ENCODE results near the gene KLK8. TPM values are rescaled to one million over a fixed set of nuclear protein-coding genes. Genes with fewer than 3 reads are reported as not detected.
A peak's percentile ranks its signal among the peaks of the same experiment; 100 is the strongest.
"Not testable (repeated sequence)": the region's sequence is repeated elsewhere in the genome, so short reads cannot be mapped to it uniquely, and the experiment has no call there.

Gene KLK8
- total and polyA plus RNA-seq, 3 experiments from 2014 or later: not detected

GRCh38 chr19:50977626-50978025 is 23.8 kb downstream of the KLK8 start:
- no peak for DNase-seq
- no peaks in the 10 kb centered on the region for H3K27me3 ChIP-seq (ENCODE audit: insufficient read depth, low read length, poor library complexity, severe bottlenecking)
- no peak overlapping the region for H3K27ac ChIP-seq (ENCODE audit: low read depth, low read length)
- Mint-ChIP-seq H3K27me3 (peaks cover 23 to 62% of the 10 kb centered on the region in 2 donors), H3K4me1 (no peaks in the 10 kb centered on the region), H3K36me3 (no peaks in the 10 kb centered on the region), H3K4me3 (no peak overlapping the region), H3K27ac (no peak overlapping the region), H3K9me3 (peaks cover 0 to 7% (median 0%) of the 10 kb centered on the region in 5 donors)
- no peak overlapping the region for H3K4me3 ChIP-seq (ENCODE audit: low read length)
- no peaks in the 10 kb centered on the region for H3K9me3 ChIP-seq (ENCODE audit: low read length)
- POLR2A ChIA-PET: no interaction called here
- no peaks in the 10 kb centered on the region for H3K4me1 ChIP-seq (ENCODE audit: insufficient read depth, low read length)
- H3K36me3 ChIP-seq (ENCODE audit: insufficient read depth, low read length): no peaks in the 10 kb centered on the region
- CTCF ChIA-PET: no interaction called here

- Mint-ChIP-seq H3K9me3 (peaks cover 0 to 7% (median 0%) of the 10 kb centered on the region in 5 donors), H3K4me1 (no peaks in the 10 kb centered on the region), H3K4me3 (no peak overlapping the region), H3K27ac (peak overlapping the region in 1 of 8 donors; percentile 7), H3K27me3 (peaks cover 20 to 58% of the 10 kb centered on the region in 2 donors), H3K36me3 (no peaks in the 10 kb centered on the region)
- H3K36me3 ChIP-seq (ENCODE audit: insufficient read depth, low read length): no peaks in the 10 kb centered on the region
- POLR2A ChIA-PET: no interaction called here
- DNase-seq: no peak
- no peaks in the 10 kb centered on the region for H3K4me1 ChIP-seq (ENCODE audit: insufficient read depth, low read length)
- no peak overlapping the region for H3K27ac ChIP-seq (ENCODE audit: low read depth, low read length)
- no peaks in the 10 kb centered on the region for H3K9me3 ChIP-seq (ENCODE audit: low read length)
- H3K27me3 ChIP-seq (ENCODE audit: insufficient read depth, low read length, poor library complexity, severe bottlenecking): no peaks in the 10 kb centered on the region
- CTCF ChIA-PET: no interaction called here
- no peak overlapping the region for H3K4me3 ChIP-seq (ENCODE audit: low read length)
Observed at GRCh38 chr19:50975766-50976165, 25.6 kb downstream of the KLK8 start.

GRCh38 chr19:50974702-50975556 is 26.5 kb downstream of the KLK8 start:
- no peak for DNase-seq
- no peaks in the 10 kb centered on the region for H3K4me1 ChIP-seq (ENCODE audit: insufficient read depth, low read length)
- Mint-ChIP-seq H3K4me1 (no peaks in the 10 kb centered on the region), H3K4me3 (no peak overlapping the region), H3K9me3 (peaks cover 0 to 7% (median 0%) of the 10 kb centered on the region in 5 donors), H3K27me3 (peaks cover 25 to 65% of the 10 kb centered on the region in 2 donors), H3K27ac (no peak overlapping the region), H3K36me3 (no peaks in the 10 kb centered on the region)
- no peaks in the 10 kb centered on the region for H3K9me3 ChIP-seq (ENCODE audit: low read length)
- no peak overlapping the region for H3K4me3 ChIP-seq (ENCODE audit: low read length)
- ChIA-PET CTCF (no interaction called here), POLR2A (no interaction called here)
- H3K27me3 ChIP-seq (ENCODE audit: insufficient read depth, low read length, poor library complexity, severe bottlenecking): no peaks in the 10 kb centered on the region
- H3K27ac ChIP-seq (ENCODE audit: low read depth, low read length): no peak overlapping the region
- H3K36me3 ChIP-seq (ENCODE audit: insufficient read depth, low read length): no peaks in the 10 kb centered on the region

GRCh38 chr19:50972795-50973376 is 28.5 kb downstream of the KLK8 start:
- Mint-ChIP-seq H3K4me3 (no peak overlapping the region), H3K9me3 (peaks cover 0 to 7% (median 0%) of the 10 kb centered on the region in 5 donors), H3K27ac (peak overlapping the region in 1 of 8 donors; percentile 32), H3K27me3 (peaks cover 29 to 59% of the 10 kb centered on the region in 2 donors), H3K4me1 (no peaks in the 10 kb centered on the region), H3K36me3 (no peaks in the 10 kb centered on the region)
- H3K4me3 ChIP-seq (ENCODE audit: low read length): no peak overlapping the region
- H3K27ac ChIP-seq (ENCODE audit: low read depth, low read length): no peak overlapping the region
- no peaks in the 10 kb centered on the region for H3K27me3 ChIP-seq (ENCODE audit: insufficient read depth, low read length, poor library complexity, severe bottlenecking)
- H3K9me3 ChIP-seq (ENCODE audit: low read length): no peaks in the 10 kb centered on the region
- POLR2A ChIA-PET: no interaction called here
- CTCF ChIA-PET: no interaction called here
- H3K36me3 ChIP-seq (ENCODE audit: insufficient read depth, low read length): no peaks in the 10 kb centered on the region
- no peaks in the 10 kb centered on the region for H3K4me1 ChIP-seq (ENCODE audit: insufficient read depth, low read length)
- no peak for DNase-seq

- H3K27me3 ChIP-seq (ENCODE audit: insufficient read depth, low read length, poor library complexity, severe bottlenecking); H3K9me3 ChIP-seq (ENCODE audit: low read length); H3K4me1 Mint-ChIP-seq; H3K4me1 ChIP-seq (ENCODE audit: insufficient read depth, low read length); POLR2A ChIA-PET; H3K9me3 Mint-ChIP-seq; DNase-seq; CTCF ChIA-PET; H3K36me3 ChIP-seq (ENCODE audit: insufficient read depth, low read length); H3K27ac Mint-ChIP-seq; H3K4me3 ChIP-seq (ENCODE audit: low read length); H3K27ac ChIP-seq (ENCODE audit: low read depth, low read length); H3K36me3 Mint-ChIP-seq; H3K4me3 Mint-ChIP-seq: not testable (repeated sequence)
- H3K27me3 Mint-ChIP-seq: peaks cover 25 to 52% of the 10 kb centered on the region in 2 donors
Observed at GRCh38 chr19:50969810-50970209, 31.6 kb downstream of the KLK8 start.

- H3K4me3 Mint-ChIP-seq: no peak within 1 kb of the TSS
- H3K4me1 ChIP-seq (ENCODE audit: insufficient read depth, low read length): no peaks in the 10 kb centered on the region
- H3K36me3 ChIP-seq (ENCODE audit: insufficient read depth, low read length): no peaks in the 10 kb centered on the region
- H3K9me3 Mint-ChIP-seq: peaks cover 0 to 3% (median 0%) of the 10 kb centered on the region in 5 donors
- H3K27ac ChIP-seq (ENCODE audit: low read depth, low read length): no peak within 1 kb of the TSS
- H3K27me3 ChIP-seq (ENCODE audit: insufficient read depth, low read length, poor library complexity, severe bottlenecking): no peaks in the 10 kb centered on the region
- peaks cover 25 to 54% of the 10 kb centered on the region in 2 donors for H3K27me3 Mint-ChIP-seq
- POLR2A ChIA-PET: no interaction called here
- no peaks in the 10 kb centered on the region for H3K9me3 ChIP-seq (ENCODE audit: low read length)
- H3K4me3 ChIP-seq (ENCODE audit: low read length): no peak within 1 kb of the TSS
- CTCF ChIA-PET: no interaction called here
- H3K27ac Mint-ChIP-seq: no peak within 1 kb of the TSS
- H3K36me3 Mint-ChIP-seq: no peaks in the 10 kb centered on the region
- no peak for DNase-seq
- no peaks in the 10 kb centered on the region for H3K4me1 Mint-ChIP-seq
Observed at GRCh38 chr19:50969413-50969760, 32.0 kb downstream of the KLK8 start, which contains the start of gene KLK6. KLK6 (minus strand) TSS chr19:50969591; CDS start chr19:50968104, 1,487 bp downstream.

- Mint-ChIP-seq H3K9me3 (peaks cover 0 to 6% (median 2%) of the 10 kb centered on the region in 5 donors), H3K36me3 (no peaks in the 10 kb centered on the region), H3K4me3 (no peak overlapping the region), H3K27ac (no peak overlapping the region), H3K4me1 (no peaks in the 10 kb centered on the region), H3K27me3 (peaks cover 25 to 54% of the 10 kb centered on the region in 2 donors)
- Histone ChIP-seq H3K27ac (ENCODE audit: low read depth, low read length) (no peak overlapping the region), H3K4me1 (ENCODE audit: insufficient read depth, low read length) (no peaks in the 10 kb centered on the region), H3K9me3 (ENCODE audit: low read length) (no peaks in the 10 kb centered on the region), H3K27me3 (ENCODE audit: insufficient read depth, low read length, poor library complexity, severe bottlenecking) (no peaks in the 10 kb centered on the region), H3K4me3 (ENCODE audit: low read length) (no peak overlapping the region), H3K36me3 (ENCODE audit: insufficient read depth, low read length) (no peaks in the 10 kb centered on the region)
- ChIA-PET POLR2A (no interaction called here), CTCF (no interaction called here)
- no peak for DNase-seq
Observed at GRCh38 chr19:50968716-50969412, 32.5 kb downstream of the KLK8 start.
